H9 (cell line): ENCODE data around the gene DNAJA1. TPM values are rescaled to one million over a fixed set of nuclear protein-coding genes. Genes with fewer than 3 reads are reported as not detected.

Experiments used
- total RNA-seq: library from RNA; stranded (reverse); gene quantifications from 2 replicates; pipeline ENCODE4 v1.2.1, GENCODE V29; 2021

DNAJA1 gene
- total RNA-seq, 1 experiment from 2014 or later = 217 TPM

Other genes starting within 250 kb of the DNAJA1 start
- gene TMEM215, start 241.7 kb upstream of the DNAJA1 start, total RNA-seq = 0.28 and 0.33 TPM in 2 replicates
- 41.6 and 46.2 TPM in 2 replicates for gene APTX, start 23.6 kb upstream of the DNAJA1 start, total RNA-seq
- 26.3 and 26.9 TPM in 2 replicates for gene SMU1, start 51.4 kb downstream of the DNAJA1 start, total RNA-seq
- gene B4GALT1, start 142.1 kb downstream of the DNAJA1 start, total RNA-seq = 15.3 and 16.1 TPM in 2 replicates
- gene SPINK4, start 214.9 kb downstream of the DNAJA1 start, total RNA-seq = not detected in 2 replicates
- gene BAG1, start 239.4 kb downstream of the DNAJA1 start, total RNA-seq = 58.8 and 66.4 TPM in 2 replicates
- 47.6 and 51.9 TPM in 2 replicates for gene CHMP5, start 239.8 kb downstream of the DNAJA1 start, total RNA-seq